GM21390 (cell line): ENCODE measurements around the gene RMND5A.
"Not testable (repeated sequence)": the region's sequence is repeated elsewhere in the genome, so short reads cannot be mapped to it uniquely, and the experiment has no call there.

ENCODE experiments used
- ATAC-seq: cut with Tn5 transposase; IDR thresholded peaks from one replicate; pipeline ENCODE4 v1.9.1; 2021; ENCODE audit not compliant: unreplicated experiment

The RMND5A gene

GRCh38 chr2:86719637-86720539 is at the start of gene RMND5A:
Gene RMND5A (plus strand): TSS chr2:86720291. CDS start chr2:86720668, 377 bp downstream.
- ATAC-seq: peak; percentile 91

GRCh38 chr2:86671337-86671981 is 48.6 kb upstream of the RMND5A start:
- ATAC-seq: no peak

GRCh38 chr2:86672027-86672545 is 48.0 kb upstream of the RMND5A start:
- no peak for ATAC-seq

GRCh38 chr2:86673011-86673410 is 47.1 kb upstream of the RMND5A start:
- no peak for ATAC-seq

- no peak for ATAC-seq
These were observed 46.0 kb upstream of the RMND5A start for GRCh38 chr2:86673986-86674670.

GRCh38 chr2:86675104-86675503 is 45.0 kb upstream of the RMND5A start:
- ATAC-seq: no peak

- no peak for ATAC-seq
These were observed 44.5 kb upstream of the RMND5A start for GRCh38 chr2:86675511-86676015.

- ATAC-seq: no peak
These were observed 42.3 kb upstream of the RMND5A start for GRCh38 chr2:86677816-86678215.

GRCh38 chr2:86679036-86679435 is 41.1 kb upstream of the RMND5A start:
- no peak for ATAC-seq

- ATAC-seq: no peak
These were observed 34.7 kb upstream of the RMND5A start for GRCh38 chr2:86685351-86685750.

- no peak for ATAC-seq
These were observed 33.6 kb upstream of the RMND5A start for GRCh38 chr2:86686460-86686859.

GRCh38 chr2:86686905-86687304 is 33.2 kb upstream of the RMND5A start:
- no peak for ATAC-seq

GRCh38 chr2:86695053-86695691 is 24.9 kb upstream of the RMND5A start:
- no peak for ATAC-seq

- no peak for ATAC-seq
These were observed 22.5 kb upstream of the RMND5A start for GRCh38 chr2:86697551-86698104.

- no peak for ATAC-seq
These were observed 19.4 kb upstream of the RMND5A start for GRCh38 chr2:86700690-86701089.

- ATAC-seq: no peak
These were observed 16.3 kb upstream of the RMND5A start for GRCh38 chr2:86703704-86704361.

- no peak for ATAC-seq
These were observed 15.6 kb upstream of the RMND5A start for GRCh38 chr2:86704459-86704971.

- ATAC-seq: no peak
These were observed 13.9 kb upstream of the RMND5A start for GRCh38 chr2:86706220-86706619.

GRCh38 chr2:86706935-86707334 is 13.2 kb upstream of the RMND5A start:
- ATAC-seq: no peak

- ATAC-seq: not testable (repeated sequence)
These were observed 12.0 kb upstream of the RMND5A start for GRCh38 chr2:86708126-86708525.
